ENCODE measurements around the gene ZNF362.

The ZNF362 gene

DNA sequence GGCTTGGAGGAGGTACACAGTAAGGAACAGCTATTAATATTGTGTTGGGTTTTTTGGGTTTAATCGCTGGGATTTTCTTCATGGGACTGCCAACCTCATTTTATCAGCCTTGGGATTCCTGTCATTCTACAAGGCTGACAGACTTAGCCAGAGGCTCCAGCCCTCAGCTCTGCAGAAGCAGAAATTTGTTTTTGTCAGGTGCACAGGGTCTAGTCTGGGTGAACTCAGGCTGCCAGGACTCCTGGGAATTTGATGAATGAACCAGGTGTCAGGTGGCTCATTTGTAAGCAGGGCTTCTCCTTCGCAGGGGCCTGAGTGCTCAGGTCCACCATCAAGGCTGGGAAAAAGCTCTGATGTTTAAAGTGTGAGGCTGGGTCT lies 11.5 kb upstream of the ZNF362 start:
- Histone ChIP-seq H3K9me3 (ENCODE audit: control insufficient read depth, insufficient read depth, low read length) (no peaks in the 10 kb centered on the region), H3K27ac (ENCODE audit: low read depth, low read length) (no peak overlapping the region)
- TF ChIP-seq EZH2phosphoT487 (IDR thresholded peaks at IDR 0.05; ENCODE audit: borderline replicate concordance, low read length): no peak
- TF ChIP-seq, protein P1, sequence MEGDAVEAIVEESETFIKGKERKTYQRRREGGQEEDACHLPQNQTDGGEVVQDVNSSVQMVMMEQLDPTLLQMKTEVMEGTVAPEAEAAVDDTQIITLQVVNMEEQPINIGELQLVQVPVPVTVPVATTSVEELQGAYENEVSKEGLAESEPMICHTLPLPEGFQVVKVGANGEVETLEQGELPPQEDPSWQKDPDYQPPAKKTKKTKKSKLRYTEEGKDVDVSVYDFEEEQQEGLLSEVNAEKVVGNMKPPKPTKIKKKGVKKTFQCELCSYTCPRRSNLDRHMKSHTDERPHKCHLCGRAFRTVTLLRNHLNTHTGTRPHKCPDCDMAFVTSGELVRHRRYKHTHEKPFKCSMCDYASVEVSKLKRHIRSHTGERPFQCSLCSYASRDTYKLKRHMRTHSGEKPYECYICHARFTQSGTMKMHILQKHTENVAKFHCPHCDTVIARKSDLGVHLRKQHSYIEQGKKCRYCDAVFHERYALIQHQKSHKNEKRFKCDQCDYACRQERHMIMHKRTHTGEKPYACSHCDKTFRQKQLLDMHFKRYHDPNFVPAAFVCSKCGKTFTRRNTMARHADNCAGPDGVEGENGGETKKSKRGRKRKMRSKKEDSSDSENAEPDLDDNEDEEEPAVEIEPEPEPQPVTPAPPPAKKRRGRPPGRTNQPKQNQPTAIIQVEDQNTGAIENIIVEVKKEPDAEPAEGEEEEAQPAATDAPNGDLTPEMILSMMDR (IDR thresholded peaks at IDR 0.05; ENCODE audit: low read depth, low read length, poor library complexity, severe bottlenecking): no peak

DNA sequence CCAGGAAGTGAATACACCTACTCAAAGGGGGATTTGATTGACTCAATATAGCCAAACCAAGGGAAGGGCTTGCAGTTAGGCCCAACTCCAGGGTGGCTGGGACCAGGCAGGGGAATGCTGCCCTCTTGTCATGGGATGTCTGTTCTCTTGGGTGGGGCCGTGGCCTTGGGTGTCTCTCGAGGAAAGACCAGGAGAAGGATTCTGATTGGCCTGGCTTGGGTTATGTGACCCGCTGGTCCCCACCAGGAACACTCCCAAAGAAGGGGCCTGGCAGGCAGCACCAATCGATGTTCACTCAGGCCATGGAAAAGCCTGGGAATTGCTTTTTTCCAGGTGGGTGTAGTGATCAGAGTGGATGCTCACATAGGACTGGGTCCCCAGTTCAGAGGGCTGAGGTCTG lies 10.1 kb upstream of the ZNF362 start:
- TF ChIP-seq EZH2phosphoT487 (IDR thresholded peaks at IDR 0.05; ENCODE audit: borderline replicate concordance, low read length): no peak
- TF ChIP-seq, protein P1 (IDR thresholded peaks at IDR 0.05; ENCODE audit: low read depth, low read length, poor library complexity, severe bottlenecking): no peak
- Histone ChIP-seq H3K36me3 (ENCODE audit: control insufficient read depth, low read length) (no peaks in the 10 kb centered on the region), H3K4me3 (ENCODE audit: low read length) (no peak overlapping the region), H3K4me1 (ENCODE audit: control insufficient read depth, low read length) (no peaks in the 10 kb centered on the region), H4K20me1 (ENCODE audit: control insufficient read depth, insufficient read depth, low read depth, low read length) (no peaks in the 10 kb centered on the region), H3K9me2 (replicated peaks; ENCODE audit: control insufficient read depth, low read length) (no peaks in the 10 kb centered on the region), H3K27me3 (ENCODE audit: control insufficient read depth, low read length) (peaks cover 21% of the 10 kb centered on the region; the same call in 1 of the 2 replicates), H3K27ac (ENCODE audit: low read depth, low read length) (no peak overlapping the region), H3F3A (ENCODE audit: control insufficient read depth, insufficient read depth) (no peaks in the 10 kb centered on the region), H3K79me2 (ENCODE audit: control insufficient read depth, low read length) (no peaks in the 10 kb centered on the region), H3K9me3 (ENCODE audit: control insufficient read depth, insufficient read depth, low read length) (no peaks in the 10 kb centered on the region), H3K4me2 (ENCODE audit: low read length) (no peak overlapping the region)

More for the DNA sequence above, 11.5 kb upstream of the ZNF362 start:
- H3K36me3 ChIP-seq (ENCODE audit: control insufficient read depth, low read length): no peaks in the 10 kb centered on the region
- no peak overlapping the region for H3K4me3 ChIP-seq (ENCODE audit: low read length)
- H3K4me1 ChIP-seq (ENCODE audit: control insufficient read depth, low read length): no peaks in the 10 kb centered on the region
- no peaks in the 10 kb centered on the region for H3F3A ChIP-seq (ENCODE audit: control insufficient read depth, insufficient read depth)
- no peaks in the 10 kb centered on the region for H3K9me2 ChIP-seq (replicated peaks; ENCODE audit: control insufficient read depth, low read length)
- no peaks in the 10 kb centered on the region for H4K20me1 ChIP-seq (ENCODE audit: control insufficient read depth, insufficient read depth, low read depth, low read length)
- H3K27me3 ChIP-seq (ENCODE audit: control insufficient read depth, low read length): peaks cover 24% of the 10 kb centered on the region
- H3K79me2 ChIP-seq (ENCODE audit: control insufficient read depth, low read length): no peaks in the 10 kb centered on the region
- H3K4me2 ChIP-seq (ENCODE audit: low read length): no peak overlapping the region

DNA sequence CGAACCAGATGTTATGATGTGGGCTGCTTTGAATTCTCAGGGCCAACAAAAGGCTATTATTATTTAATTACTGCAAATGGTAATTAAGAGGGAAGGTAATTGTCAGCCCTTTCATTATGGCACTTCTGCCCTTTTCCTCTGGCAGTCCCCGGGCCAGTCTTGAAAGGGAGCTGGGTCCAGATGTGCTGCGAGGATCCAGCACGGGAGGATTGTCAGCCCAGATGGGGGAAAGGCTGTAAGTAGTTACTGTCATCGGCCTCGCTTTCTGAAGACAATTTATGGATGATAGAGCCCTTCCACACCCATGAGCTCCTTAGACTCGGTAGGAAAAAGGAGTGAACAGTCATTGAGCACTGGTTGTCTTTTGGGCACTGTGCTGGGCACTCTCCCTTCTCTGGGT lies 8.7 kb upstream of the ZNF362 start:
- Histone ChIP-seq H3K27me3 (ENCODE audit: control insufficient read depth, low read length) (peaks cover 18% of the 10 kb centered on the region; the same call in 1 of the 2 replicates), H3K4me2 (ENCODE audit: low read length) (no peak overlapping the region), H3K9me3 (ENCODE audit: control insufficient read depth, insufficient read depth, low read length) (no peaks in the 10 kb centered on the region), H4K20me1 (ENCODE audit: control insufficient read depth, insufficient read depth, low read depth, low read length) (no peaks in the 10 kb centered on the region), H3K4me3 (ENCODE audit: low read length) (no peak overlapping the region), H3K79me2 (ENCODE audit: control insufficient read depth, low read length) (no peaks in the 10 kb centered on the region), H3K4me1 (ENCODE audit: control insufficient read depth, low read length) (no peaks in the 10 kb centered on the region), H3K27ac (ENCODE audit: low read depth, low read length) (no peak overlapping the region), H3K9me2 (replicated peaks; ENCODE audit: control insufficient read depth, low read length) (no peaks in the 10 kb centered on the region), H3F3A (ENCODE audit: control insufficient read depth, insufficient read depth) (no peaks in the 10 kb centered on the region), H3K36me3 (ENCODE audit: control insufficient read depth, low read length) (no peaks in the 10 kb centered on the region)
- no peak for TF ChIP-seq EZH2phosphoT487 (IDR thresholded peaks at IDR 0.05; ENCODE audit: borderline replicate concordance, low read length)
- TF ChIP-seq, protein P1 (IDR thresholded peaks at IDR 0.05; ENCODE audit: low read depth, low read length, poor library complexity, severe bottlenecking): no peak
